Smooth muscle cell (in vitro differentiated cells): ENCODE data around the gene NOCT. TPM values are rescaled to one million over a fixed set of nuclear protein-coding genes. Genes with fewer than 3 reads are reported as not detected.

ENCODE experiments used
- DNase-seq: peaks from one replicate; lab custom pipeline; 2025; ENCODE audit not compliant: unreplicated experiment; lab: John Stamatoyannopoulos, UW
- H2AFZ ChIP-seq: fragments of 200-600 bp; sonication (generic); 2 replicates; pipeline ENCODE4 v1.6.0; 2016; ENCODE audit warnings: antibody characterized with exemption, low read depth, mild to moderate bottlenecking
- H3F3A ChIP-seq: fragments of 200-600 bp; sonication (generic); 2 replicates; pipeline ENCODE4 v1.6.0; 2017; ENCODE audit warnings: antibody characterized with exemption, low read depth
- H3K27ac ChIP-seq: fragments of 200-600 bp; sonication (generic); 2 replicates; pipeline ENCODE4 v1.5.1; 2016; ENCODE audit warnings: low read depth, mild to moderate bottlenecking
- H3K27me3 ChIP-seq: fragments of 200-600 bp; sonication (generic); 2 replicates; pipeline ENCODE4 v1.6.1; 2016; ENCODE audit warnings: low read depth, mild to moderate bottlenecking
- H3K36me3 ChIP-seq: fragments of 200-600 bp; sonication (generic); 2 replicates; pipeline ENCODE4 v1.5.1; 2016; ENCODE audit warnings: low read depth
- H3K4me1 ChIP-seq: fragments of 200-600 bp; sonication (generic); 2 replicates; pipeline ENCODE4 v1.5.1; 2016; ENCODE audit warnings: low read depth
- H3K4me2 ChIP-seq: fragments of 200-600 bp; sonication (generic); 2 replicates; pipeline ENCODE4 v1.6.0; 2016; ENCODE audit warnings: mild to moderate bottlenecking
- H3K4me3 ChIP-seq: fragments of 200-600 bp; sonication (generic); 2 replicates; pipeline ENCODE4 v1.5.1; 2016; ENCODE audit warnings: mild to moderate bottlenecking
- H3K79me2 ChIP-seq: fragments of 200-600 bp; sonication (generic); 2 replicates; pipeline ENCODE4 v1.6.0; 2016; ENCODE audit warnings: low read depth, mild to moderate bottlenecking
- H3K9ac ChIP-seq: fragments of 200-600 bp; sonication (generic); 2 replicates; pipeline ENCODE4 v1.6.0; 2016; ENCODE audit warnings: low read depth
- H3K9me3 ChIP-seq: fragments of 200-600 bp; sonication (generic); replicated peaks from 2 replicates; pipeline ENCODE4 v1.5.1; 2016; ENCODE audit warnings: low read depth
- H4K20me1 ChIP-seq: fragments of 200-600 bp; sonication (generic); 2 replicates; pipeline ENCODE4 v1.6.0; 2016; ENCODE audit warnings: low read depth
- WGBS: methylation state at CpG from one replicate; pipeline ENCODE4 v1.1.7; 2016; ENCODE audit warnings: low lambda C conversion rate; 5-methylcytosine and 5-hydroxymethylcytosine counted together
- polyA plus RNA-seq: library from polyadenylated mRNA; unstranded; fragments of >200 nt; fragmentation: Nextera tagmentation; extraction: Ambion mirVana; gene quantifications from 2 replicates; pipeline ENCODE4 v1.2.1, GENCODE V29; 2016
- total RNA-seq: library from RNA; depleted of rRNA; stranded (reverse); fragments of >200 nt; gene quantifications from 2 replicates; pipeline ENCODE4 v1.2.3, GENCODE V29; 2014
- TF ChIP-seq, protein P1 (sequence below): fragments of 200-600 bp; sonication (generic); IDR thresholded peaks from 2 replicates; pipeline ENCODE4 v1.5.1; 2017; ENCODE audit warnings: borderline replicate concordance, mild to moderate bottlenecking, antibody characterized with exemption; ENCODE audit not compliant: insufficient read depth, poor library complexity, severe bottlenecking

NOCT gene
- total and polyA plus RNA-seq, 2 experiments from 2014 or later = 6.7 to 33.4 TPM

GRCh38 chr4:138983690-138984089 lies 31.9 kb upstream of the NOCT start:
- Histone ChIP-seq H3K79me2 (no peaks in the 10 kb centered on the region), H3K9me3 (no peaks in the 10 kb centered on the region), H3K27ac (no peak overlapping the region), H3K27me3 (no peaks in the 10 kb centered on the region), H3K36me3 (no peaks in the 10 kb centered on the region), H3K4me3 (no peak overlapping the region), H3K4me2 (no peak overlapping the region), H3K4me1 (peaks cover 4% of the 10 kb centered on the region), H4K20me1 (no peaks in the 10 kb centered on the region), H2AFZ (no peak overlapping the region), H3K9ac (no peak overlapping the region), H3F3A (no peaks in the 10 kb centered on the region)
- DNase-seq = no peak
- TF ChIP-seq, protein P1, sequence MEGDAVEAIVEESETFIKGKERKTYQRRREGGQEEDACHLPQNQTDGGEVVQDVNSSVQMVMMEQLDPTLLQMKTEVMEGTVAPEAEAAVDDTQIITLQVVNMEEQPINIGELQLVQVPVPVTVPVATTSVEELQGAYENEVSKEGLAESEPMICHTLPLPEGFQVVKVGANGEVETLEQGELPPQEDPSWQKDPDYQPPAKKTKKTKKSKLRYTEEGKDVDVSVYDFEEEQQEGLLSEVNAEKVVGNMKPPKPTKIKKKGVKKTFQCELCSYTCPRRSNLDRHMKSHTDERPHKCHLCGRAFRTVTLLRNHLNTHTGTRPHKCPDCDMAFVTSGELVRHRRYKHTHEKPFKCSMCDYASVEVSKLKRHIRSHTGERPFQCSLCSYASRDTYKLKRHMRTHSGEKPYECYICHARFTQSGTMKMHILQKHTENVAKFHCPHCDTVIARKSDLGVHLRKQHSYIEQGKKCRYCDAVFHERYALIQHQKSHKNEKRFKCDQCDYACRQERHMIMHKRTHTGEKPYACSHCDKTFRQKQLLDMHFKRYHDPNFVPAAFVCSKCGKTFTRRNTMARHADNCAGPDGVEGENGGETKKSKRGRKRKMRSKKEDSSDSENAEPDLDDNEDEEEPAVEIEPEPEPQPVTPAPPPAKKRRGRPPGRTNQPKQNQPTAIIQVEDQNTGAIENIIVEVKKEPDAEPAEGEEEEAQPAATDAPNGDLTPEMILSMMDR = no peak
- WGBS = 96% methylated on average over 5 of the region's 5 CpGs

- H3K36me3 ChIP-seq = no peaks in the 10 kb centered on the region
- no peak overlapping the region for H3K4me3 ChIP-seq
- H3K79me2 ChIP-seq = no peaks in the 10 kb centered on the region
- H3F3A ChIP-seq = no peaks in the 10 kb centered on the region
- TF ChIP-seq, protein P1 = no peak
- no peaks in the 10 kb centered on the region for H3K9me3 ChIP-seq
- H3K4me2 ChIP-seq = no peak overlapping the region
- 88% methylated on average over 1 of the region's 1 CpG for WGBS
- H2AFZ ChIP-seq = no peak overlapping the region
- H4K20me1 ChIP-seq = no peaks in the 10 kb centered on the region
- peaks cover 4% of the 10 kb centered on the region for H3K4me1 ChIP-seq
- no peaks in the 10 kb centered on the region for H3K27me3 ChIP-seq
- DNase-seq = no peak
- H3K9ac ChIP-seq = no peak overlapping the region
- H3K27ac ChIP-seq = no peak overlapping the region
Observed at GRCh38 chr4:138984647-138985046, 30.9 kb upstream of the NOCT start.

DNA sequence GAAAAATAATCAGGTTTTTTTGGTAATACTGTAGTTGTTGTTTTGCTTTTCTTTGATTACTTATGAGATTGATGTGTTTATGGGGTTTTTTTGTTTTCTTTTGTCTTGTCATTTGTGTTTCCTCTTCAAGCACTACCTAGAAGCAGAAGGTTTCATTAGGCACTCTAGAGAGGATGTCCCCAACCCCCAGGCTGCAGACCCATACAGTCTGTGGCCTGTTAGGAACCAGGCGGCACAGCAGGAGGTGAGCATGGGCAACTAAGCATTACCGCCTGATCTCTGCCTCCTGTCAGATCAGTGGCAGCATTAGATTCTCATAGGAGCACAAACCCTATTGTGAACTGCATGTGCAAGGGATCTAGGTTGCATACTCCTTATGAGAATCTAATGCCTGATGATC lies 22.9 kb upstream of the NOCT start:
- no peaks in the 10 kb centered on the region for H3K4me1 ChIP-seq
- H2AFZ ChIP-seq = no peak overlapping the region
- no peak overlapping the region for H3K4me2 ChIP-seq
- no peak overlapping the region for H3K4me3 ChIP-seq
- no peak overlapping the region for H3K9ac ChIP-seq
- H3K79me2 ChIP-seq = no peaks in the 10 kb centered on the region
- TF ChIP-seq, protein P1 = no peak
- H3K27me3 ChIP-seq = no peaks in the 10 kb centered on the region
- no peak overlapping the region for H3K27ac ChIP-seq
- WGBS = 91% methylated on average over 2 of the region's 2 CpGs
- H4K20me1 ChIP-seq = no peaks in the 10 kb centered on the region
- no peaks in the 10 kb centered on the region for H3F3A ChIP-seq
- H3K9me3 ChIP-seq = no peaks in the 10 kb centered on the region
- no peak for DNase-seq
- H3K36me3 ChIP-seq = no peaks in the 10 kb centered on the region

DNA sequence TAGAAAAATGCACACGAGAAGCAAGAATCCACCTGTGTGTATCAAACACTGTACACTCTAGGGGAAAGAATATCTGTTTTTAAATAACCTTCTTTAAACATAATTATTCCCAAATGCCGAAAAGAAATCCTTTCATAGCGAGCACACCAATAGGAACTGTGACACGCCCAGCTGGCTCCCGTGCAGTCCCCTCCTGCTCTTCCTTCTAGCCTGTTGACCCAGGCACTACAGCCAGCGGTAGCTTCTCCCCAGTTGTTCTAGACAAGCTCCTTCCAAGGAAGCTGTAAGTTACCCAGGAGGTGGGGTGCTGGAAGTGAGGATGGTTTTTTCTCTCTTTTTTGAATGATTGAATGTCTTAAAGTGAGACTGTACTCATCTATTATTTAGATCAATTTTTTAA lies 19.5 kb upstream of the NOCT start:
- TF ChIP-seq, protein P1 = no peak
- no peak for DNase-seq
- H3K27me3 ChIP-seq = no peaks in the 10 kb centered on the region
- no peak overlapping the region for H3K4me3 ChIP-seq
- no peak overlapping the region for H2AFZ ChIP-seq
- no peaks in the 10 kb centered on the region for H3K79me2 ChIP-seq
- H3K4me1 ChIP-seq = no peaks in the 10 kb centered on the region
- no peaks in the 10 kb centered on the region for H3F3A ChIP-seq
- H3K9ac ChIP-seq = no peak overlapping the region
- WGBS = 72% methylated on average over 6 of the region's 6 CpGs
- H3K27ac ChIP-seq = no peak overlapping the region
- no peaks in the 10 kb centered on the region for H4K20me1 ChIP-seq
- H3K4me2 ChIP-seq = no peak overlapping the region
- H3K9me3 ChIP-seq = no peaks in the 10 kb centered on the region
- H3K36me3 ChIP-seq = no peaks in the 10 kb centered on the region
